Measurements from ENCODE around the gene TCERG1L.
"Not testable (repeated sequence)": the region's sequence is repeated elsewhere in the genome, so short reads cannot be mapped to it uniquely, and the experiment has no call there.

Gene TCERG1L

GRCh38 chr10:131150126-131150525, 161.4 kb downstream of the TCERG1L start:
- in situ Hi-C loops (cut with MboI; ENCODE audit: low sequenced_read_pairs) = no loop called here

DNA sequence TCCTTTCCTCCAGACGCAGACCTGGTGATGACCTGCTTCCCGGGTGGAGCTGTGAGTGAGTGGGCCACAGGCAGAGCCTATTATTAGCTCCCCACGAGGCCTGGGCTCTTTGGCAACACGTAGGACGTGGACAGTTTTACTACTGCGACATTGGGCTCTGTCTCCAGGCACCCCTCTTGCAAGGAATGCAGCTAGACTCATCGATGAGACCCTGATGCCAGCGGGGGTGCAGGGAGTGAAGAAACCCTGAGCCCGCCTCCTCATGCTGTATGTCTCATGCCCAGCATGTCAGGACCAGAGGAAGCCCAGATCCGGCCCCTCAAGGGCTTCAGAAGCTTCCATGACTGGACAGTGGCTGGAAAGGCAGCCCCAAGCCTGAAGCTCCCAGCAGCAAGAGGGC, 161.9 kb downstream of the TCERG1L start:
- in situ Hi-C loops (cut with MboI; ENCODE audit: low sequenced_read_pairs) = no loop called here

GRCh38 chr10:131149111-131149510, 162.4 kb downstream of the TCERG1L start:
- in situ Hi-C loops (cut with MboI; ENCODE audit: low sequenced_read_pairs) = no loop called here

- in situ Hi-C loops (cut with MboI; ENCODE audit: low sequenced_read_pairs) = no loop called here
Measured at GRCh38 chr10:131148270-131148669, 163.3 kb downstream of the TCERG1L start.

- in situ Hi-C loops (cut with MboI; ENCODE audit: low sequenced_read_pairs) = no loop called here
Measured at GRCh38 chr10:131147301-131147975, 164.1 kb downstream of the TCERG1L start.

DNA sequence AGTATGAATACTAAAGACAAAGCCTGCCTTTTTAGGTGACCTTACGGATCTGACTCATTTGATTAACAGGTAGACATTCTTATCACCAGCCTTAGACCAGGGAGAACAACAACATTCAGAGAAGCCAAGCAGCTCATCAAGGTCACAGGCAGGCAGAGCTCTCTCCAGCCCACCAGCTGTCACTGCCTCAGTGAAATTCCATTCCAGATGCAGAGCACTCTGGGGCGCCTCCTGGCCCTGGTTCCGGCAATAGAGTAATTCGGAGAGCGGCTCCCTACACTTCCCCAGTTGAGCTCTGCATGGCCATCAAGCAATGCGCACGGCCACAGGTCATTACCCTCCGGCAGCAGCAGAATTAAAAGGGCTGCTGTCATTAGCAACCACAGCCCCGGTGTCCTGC, 164.7 kb downstream of the TCERG1L start:
- in situ Hi-C loops (cut with MboI; ENCODE audit: low sequenced_read_pairs) = no loop called here

DNA sequence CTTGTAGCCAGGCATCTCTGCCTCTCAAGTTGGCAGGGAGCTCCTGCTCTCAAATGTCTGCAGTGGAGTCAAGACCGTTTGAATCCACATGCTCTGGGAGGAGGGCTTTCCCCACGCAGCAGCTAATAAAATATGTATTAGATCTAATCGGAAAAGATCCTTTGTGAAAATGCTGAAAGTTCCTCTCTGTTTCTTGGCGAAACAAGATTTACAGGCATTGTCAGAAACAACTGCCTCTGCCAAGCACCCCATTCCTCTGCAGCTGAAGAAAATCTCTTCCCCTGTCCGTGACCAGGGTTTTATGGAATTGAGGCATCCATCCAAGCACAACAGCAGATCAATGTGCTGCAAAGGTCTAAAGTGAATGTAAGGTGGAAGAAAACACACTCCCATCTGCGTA, 165.8 kb downstream of the TCERG1L start:
- in situ Hi-C loops (cut with MboI; ENCODE audit: low sequenced_read_pairs) = no loop called here

- in situ Hi-C loops (cut with MboI; ENCODE audit: low sequenced_read_pairs) = no loop called here
Measured at GRCh38 chr10:131144711-131145375, 166.7 kb downstream of the TCERG1L start.

DNA sequence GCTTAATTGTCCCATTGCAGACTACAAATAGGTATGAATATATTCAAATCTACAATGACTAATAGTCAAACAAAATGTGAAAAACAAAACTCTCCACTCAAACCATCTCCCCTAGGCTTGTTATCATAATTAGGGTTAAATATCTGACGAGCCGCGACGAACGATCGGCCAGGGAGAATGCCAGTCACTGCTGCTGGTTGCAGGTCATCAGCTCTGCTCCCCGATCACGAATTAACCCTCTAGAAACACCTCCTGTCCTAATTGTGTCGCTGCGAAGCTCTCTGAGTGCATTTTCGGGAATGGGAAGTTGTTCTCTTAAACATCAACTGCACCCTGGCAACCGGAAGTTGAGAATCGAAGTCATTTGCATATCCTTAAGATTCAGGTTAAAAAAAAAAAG, 167.3 kb downstream of the TCERG1L start:
- in situ Hi-C loops (cut with MboI; ENCODE audit: low sequenced_read_pairs) = no loop called here

- in situ Hi-C loops (cut with MboI; ENCODE audit: low sequenced_read_pairs) = no loop called here
Measured at GRCh38 chr10:131143425-131144165, 167.9 kb downstream of the TCERG1L start.

- in situ Hi-C loops (cut with MboI; ENCODE audit: low sequenced_read_pairs) = no loop called here
Measured at GRCh38 chr10:131142517-131143380, 168.8 kb downstream of the TCERG1L start.

- in situ Hi-C loops (cut with MboI; ENCODE audit: low sequenced_read_pairs) = no loop called here
Measured at GRCh38 chr10:131141645-131142516, 169.6 kb downstream of the TCERG1L start.

- in situ Hi-C loops (cut with MboI; ENCODE audit: low sequenced_read_pairs) = no loop called here
Measured at GRCh38 chr10:131141207-131141606, 170.3 kb downstream of the TCERG1L start.

DNA sequence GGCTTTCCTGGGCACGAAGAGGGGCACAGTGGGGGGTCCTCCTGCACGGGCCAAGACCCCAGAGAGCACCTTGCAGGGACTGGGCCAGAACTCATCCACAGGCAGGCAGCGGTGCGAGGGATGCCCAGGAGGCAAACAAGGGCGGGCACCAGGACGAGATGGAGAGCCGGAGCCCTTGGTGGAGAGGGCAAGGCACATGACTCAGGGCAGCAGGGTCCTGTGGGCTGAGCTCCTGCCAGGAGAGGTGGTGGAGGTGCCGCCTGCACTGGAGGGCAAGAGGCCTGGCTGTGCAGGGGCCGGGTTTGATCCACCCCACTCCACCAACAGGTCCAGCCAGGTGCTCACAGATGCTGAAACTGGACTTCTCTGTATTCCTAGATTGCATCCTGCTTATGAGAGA, 170.9 kb downstream of the TCERG1L start:
- in situ Hi-C loops (cut with MboI; ENCODE audit: low sequenced_read_pairs) = no loop called here

GRCh38 chr10:131137223-131137622, 174.3 kb downstream of the TCERG1L start:
- in situ Hi-C loops (cut with MboI; ENCODE audit: low sequenced_read_pairs) = no loop called here

DNA sequence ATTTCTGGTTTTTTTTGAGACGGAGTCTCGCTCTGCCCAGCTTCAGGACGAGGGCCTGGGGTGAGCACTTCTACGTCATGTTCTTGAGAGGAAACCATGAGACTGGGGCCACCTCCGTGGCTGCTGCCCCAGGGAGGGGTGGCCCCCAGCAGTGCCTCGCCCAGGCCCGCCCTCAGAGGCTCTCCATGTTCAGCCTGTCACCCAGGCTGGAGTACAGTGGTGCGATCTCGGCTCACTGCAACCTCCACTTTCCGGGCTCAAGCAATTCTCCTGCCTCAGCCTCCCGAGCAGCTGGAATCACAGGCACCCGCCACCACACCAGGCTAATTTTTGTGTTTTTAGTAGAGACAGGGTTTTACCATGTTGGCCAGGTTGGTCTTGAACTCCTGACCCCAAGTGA, 175.2 kb downstream of the TCERG1L start:
- in situ Hi-C loops (cut with MboI; ENCODE audit: low sequenced_read_pairs) = not testable (repeated sequence)

- in situ Hi-C loops (cut with MboI; ENCODE audit: low sequenced_read_pairs) = no loop called here
Measured at GRCh38 chr10:131135716-131136115, 175.8 kb downstream of the TCERG1L start.

GRCh38 chr10:131134651-131135050, 176.9 kb downstream of the TCERG1L start:
- in situ Hi-C loops (cut with MboI; ENCODE audit: low sequenced_read_pairs) = no loop called here

DNA sequence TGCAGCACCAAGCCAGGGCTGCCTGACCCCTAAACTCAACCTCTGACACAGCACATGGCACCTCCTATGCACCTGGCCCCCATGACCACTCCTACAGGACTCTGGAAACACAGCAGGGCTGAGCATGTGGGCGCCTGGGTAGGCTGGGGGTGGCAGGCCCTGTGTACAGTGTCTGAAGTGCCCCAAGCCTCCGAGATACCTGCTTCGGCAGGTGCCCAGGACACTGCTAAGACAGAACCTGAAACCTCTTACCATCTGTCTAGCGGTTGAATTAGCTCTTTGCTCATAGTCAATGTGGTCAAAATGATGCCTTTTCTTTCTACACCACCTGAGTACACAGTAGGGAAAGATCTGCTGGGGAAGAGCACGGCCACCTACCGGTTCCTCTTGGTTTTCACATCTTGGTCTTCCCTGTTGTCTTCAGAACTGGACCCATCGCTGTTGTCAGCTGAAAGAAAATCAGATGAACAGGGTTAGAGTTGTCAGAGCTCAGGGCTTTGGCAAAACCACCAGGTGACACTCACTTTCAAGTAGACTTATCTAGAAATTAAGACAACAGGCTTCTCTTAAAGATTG, 177.4 kb downstream of the TCERG1L start:
- in situ Hi-C loops (cut with MboI; ENCODE audit: low sequenced_read_pairs) = no loop called here

- in situ Hi-C loops (cut with MboI; ENCODE audit: low sequenced_read_pairs) = no loop called here
Measured at GRCh38 chr10:131132681-131133080, 178.8 kb downstream of the TCERG1L start.
